Measurements from ENCODE around the gene EFNA1.

DNA sequence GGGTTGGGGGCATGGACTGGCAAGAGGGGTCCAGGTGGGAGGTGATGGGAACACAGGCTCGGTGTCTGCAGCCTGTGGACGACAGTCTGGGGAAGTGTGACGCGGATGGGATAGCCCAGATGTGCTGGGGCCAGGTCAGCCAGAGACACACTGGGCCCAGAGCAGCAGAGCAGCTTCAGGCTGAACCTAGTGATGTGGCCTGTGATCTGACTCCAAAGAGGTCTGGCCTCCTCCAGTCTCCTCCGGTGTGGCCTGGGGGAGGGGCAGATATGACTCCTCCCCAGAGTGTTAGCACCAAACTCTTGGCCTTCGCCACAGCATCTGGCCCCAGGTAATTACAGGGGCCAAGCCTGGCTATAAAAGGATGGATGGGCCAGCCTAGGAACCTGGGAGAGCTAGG lies 35.5 kb upstream of the EFNA1 start:
- TF ChIP-seq, protein P1, sequence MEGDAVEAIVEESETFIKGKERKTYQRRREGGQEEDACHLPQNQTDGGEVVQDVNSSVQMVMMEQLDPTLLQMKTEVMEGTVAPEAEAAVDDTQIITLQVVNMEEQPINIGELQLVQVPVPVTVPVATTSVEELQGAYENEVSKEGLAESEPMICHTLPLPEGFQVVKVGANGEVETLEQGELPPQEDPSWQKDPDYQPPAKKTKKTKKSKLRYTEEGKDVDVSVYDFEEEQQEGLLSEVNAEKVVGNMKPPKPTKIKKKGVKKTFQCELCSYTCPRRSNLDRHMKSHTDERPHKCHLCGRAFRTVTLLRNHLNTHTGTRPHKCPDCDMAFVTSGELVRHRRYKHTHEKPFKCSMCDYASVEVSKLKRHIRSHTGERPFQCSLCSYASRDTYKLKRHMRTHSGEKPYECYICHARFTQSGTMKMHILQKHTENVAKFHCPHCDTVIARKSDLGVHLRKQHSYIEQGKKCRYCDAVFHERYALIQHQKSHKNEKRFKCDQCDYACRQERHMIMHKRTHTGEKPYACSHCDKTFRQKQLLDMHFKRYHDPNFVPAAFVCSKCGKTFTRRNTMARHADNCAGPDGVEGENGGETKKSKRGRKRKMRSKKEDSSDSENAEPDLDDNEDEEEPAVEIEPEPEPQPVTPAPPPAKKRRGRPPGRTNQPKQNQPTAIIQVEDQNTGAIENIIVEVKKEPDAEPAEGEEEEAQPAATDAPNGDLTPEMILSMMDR (conservative IDR thresholded peaks at IDR 0.05; ENCODE audit: low read length), result no peak
- no peak for TF ChIP-seq EZH2phosphoT487 (IDR thresholded peaks at IDR 0.05; ENCODE audit: borderline replicate concordance)
